Measurements from ENCODE around the gene ANKK1.

ANKK1 gene

DNA sequence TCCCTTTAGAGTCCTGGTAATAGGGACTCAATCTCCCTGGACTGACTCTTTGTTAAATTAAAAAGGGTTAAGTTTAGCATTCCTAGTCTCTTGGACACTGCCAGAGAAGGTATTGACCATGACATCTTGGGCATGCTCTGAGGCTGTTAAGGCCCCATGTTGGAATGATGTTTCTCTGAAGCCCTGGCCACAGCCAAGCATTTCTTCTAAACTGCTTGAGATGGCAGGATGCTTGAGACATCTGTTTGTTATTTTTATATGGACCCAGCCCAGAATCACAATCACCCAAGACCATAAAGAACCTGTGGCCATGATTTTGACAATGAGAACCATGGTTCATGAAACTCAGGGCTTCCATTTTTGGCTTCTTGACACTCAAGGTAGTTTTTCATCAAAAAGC is 5.5 kb upstream of the ANKK1 start:
- DNase-seq, result no peak

DNA sequence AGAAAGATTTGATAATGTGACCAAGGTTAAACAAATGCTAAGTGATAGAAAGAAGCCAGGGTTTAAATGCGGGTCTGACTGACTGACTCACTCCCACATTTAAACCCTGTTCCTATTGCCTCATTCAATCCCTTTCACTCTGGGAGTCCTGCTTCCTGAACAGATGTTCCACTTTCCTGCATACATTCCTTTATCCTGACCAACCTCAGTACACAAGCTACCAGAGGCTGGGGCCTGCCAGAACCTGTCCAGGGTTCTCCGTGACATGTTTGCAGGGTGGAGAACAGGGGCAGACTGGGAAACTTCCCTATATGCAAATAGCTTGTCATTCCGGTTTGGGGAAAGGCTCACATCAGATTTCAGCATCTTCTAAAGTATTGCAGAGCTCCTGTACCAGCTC is 3.0 kb upstream of the ANKK1 start:
- peak; percentile 53 for DNase-seq

DNA sequence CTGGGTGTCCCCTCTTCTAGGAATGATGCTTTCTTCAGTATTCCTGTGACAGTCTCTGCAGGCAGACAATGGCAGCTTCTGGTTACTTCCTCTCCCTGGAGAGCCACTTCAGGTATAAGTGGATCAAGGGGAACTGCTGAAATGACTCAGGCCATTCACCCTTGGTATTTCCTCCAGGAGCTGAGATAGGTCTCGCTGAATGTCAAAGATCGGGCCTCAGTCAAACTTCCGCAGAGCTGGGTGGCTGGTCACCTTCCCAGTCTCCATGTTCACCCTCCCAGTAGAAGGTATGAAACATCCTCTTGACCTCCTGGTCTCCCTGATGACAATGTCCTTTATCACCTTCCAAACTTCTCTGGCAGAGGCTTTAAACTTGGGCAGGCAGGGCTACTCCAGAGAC is 1.8 kb upstream of the ANKK1 start:
- DNase-seq, result no peak

DNA sequence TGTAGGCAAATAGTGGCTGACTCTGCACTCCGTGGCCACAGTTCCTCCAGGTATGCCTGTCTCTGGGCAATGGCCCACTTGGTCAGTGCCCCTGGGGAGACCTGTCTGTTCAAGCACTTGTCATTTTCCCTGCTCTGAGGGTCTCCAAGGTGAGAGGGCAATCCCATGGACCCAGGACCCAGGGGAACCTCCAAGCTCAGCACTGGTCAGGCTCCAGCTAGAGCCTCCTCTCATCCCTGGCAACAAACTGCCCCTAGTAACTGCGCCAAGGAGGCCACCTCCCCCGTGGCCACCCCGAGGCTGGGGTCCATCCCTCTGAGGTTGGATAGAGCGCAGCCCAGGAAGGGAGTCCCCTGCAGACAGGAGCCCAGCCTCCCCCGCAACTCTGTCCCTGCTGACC is 713 bp upstream of the ANKK1 start:
- DNase-seq, result no peak

DNA sequence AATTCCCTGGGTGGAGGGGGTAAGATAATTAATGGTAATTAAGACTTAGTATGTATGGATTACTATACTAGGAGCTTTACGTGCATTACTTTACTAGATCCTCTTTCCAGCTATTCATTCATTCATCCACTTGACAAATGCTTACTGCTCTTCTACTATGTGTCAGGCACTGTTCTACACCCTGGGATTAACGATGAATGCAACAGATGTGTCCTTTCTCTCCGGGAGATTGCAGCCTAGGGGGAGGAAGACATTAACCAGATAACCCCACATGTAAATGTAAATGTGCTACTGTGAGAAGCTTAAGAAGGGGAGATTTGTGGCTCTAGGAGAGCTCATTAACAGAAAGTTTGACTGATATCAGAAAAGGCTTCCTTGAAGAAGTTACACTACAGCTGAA is 1.7 kb downstream of the ANKK1 start:
- no peak for DNase-seq

DNA sequence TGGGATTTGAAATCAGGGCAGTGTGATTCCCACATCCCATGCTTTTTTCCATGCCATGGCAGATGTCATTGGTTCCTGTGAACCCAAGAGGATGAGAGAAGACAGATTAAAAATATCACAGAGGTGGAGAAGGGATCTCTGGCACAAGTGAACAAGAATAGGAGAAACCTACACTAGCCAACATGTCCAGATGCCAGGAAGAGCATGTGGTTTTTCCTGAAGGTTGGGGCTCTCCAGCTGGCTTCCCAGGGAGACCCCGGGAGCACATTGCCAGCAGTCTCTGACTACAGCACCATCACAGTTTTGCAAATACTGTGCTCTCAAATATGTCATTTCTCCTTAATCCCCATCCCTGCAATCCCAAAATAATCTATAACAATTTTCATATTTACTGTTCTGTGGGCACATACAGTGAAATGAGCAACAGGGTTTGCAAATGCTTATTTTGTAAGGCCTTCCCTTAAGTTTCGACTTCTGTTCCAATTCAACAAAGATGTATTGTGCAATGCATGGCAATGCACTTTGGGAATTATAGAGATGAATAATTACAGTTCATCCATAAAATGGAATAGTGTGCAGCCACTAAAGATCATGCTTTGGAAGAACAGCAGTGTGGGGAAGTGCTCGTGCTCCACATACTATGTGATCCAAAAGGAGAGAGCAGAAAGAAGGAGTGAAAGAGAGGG is 4.8 kb downstream of the ANKK1 start:
- no peak for DNase-seq

DNA sequence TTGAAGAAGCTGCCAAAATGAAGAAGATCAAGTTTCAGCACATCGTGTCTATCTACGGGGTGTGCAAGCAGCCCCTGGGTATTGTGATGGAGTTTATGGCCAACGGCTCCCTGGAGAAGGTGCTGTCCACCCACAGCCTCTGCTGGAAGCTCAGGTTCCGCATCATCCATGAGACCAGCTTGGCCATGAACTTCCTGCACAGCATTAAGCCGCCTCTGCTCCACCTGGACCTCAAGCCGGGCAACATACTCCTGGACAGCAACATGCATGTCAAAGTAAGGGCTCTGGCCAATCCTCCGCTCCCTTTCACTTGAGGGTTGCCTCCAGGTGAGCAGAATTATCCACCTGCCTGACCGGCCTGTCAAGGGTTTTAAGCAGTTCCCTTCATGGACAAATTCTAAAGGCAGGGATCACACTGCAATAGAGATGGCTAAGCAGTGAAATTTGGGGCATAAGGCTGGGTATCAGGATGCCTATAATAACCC is 6.0 kb downstream of the ANKK1 start:
- DNase-seq, result no peak

DNA sequence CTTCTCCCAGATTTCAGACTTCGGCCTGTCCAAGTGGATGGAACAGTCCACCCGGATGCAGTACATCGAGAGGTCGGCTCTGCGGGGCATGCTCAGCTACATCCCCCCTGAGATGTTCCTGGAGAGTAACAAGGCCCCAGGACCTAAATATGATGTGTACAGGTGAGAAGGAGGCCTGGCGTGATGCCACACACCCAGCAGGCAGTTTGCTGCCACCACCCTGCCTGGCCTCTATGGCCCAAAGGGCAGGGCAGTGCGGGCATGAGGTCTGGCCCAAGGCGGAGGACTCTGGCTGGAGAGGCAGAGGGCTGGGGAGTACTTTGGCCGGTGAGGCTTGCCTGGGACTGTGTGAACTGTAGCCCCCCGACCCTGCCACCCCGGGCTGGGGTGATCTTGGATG is 7.3 kb downstream of the ANKK1 start:
- DNase-seq, result no peak

DNA sequence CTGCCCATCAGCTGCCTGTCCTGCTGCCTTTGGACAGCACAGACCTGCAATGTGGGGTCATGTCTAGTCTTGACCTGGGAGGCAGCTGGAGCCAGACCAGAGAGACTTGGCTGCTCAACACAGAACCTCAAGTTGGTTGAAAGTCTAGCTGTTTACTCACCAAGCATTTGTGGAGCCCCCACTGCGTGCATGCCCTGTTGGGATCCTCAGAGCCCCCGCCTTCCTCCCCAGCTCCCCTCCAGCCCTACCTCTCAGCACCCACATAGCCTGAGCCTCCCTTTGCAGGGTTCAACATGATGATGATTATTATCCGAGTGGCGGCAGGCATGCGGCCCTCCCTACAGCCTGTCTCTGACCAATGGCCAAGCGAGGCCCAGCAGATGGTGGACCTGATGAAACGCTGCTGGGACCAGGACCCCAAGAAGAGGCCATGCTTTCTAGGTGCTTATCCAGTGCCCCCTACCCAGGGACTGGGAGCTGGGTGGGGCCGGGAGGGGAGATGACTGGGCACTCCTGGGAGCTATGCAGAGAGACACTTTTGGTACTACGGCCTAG is 8.3 kb downstream of the ANKK1 start:
- DNase-seq, result no peak

DNA sequence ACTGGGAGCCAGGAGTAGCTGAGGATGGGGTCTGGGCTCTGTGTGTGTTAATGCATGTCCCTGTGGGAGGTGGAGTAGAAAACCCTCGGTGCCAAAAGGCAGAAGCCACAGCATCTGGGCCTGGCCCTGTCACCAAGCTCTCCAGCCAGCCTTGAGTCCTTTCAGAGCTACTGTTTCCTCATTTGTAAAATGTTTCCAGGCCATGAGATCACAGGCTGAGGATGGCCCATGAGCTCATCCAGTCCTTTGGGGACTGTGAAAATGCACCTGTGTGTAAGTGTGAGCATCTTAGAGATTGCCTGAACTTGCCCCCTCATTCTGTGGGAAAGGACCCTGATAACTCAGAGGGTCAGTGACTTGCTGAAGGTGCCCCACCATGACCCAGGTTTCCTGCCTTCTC is 9.1 kb downstream of the ANKK1 start:
- DNase-seq, result no peak

DNA sequence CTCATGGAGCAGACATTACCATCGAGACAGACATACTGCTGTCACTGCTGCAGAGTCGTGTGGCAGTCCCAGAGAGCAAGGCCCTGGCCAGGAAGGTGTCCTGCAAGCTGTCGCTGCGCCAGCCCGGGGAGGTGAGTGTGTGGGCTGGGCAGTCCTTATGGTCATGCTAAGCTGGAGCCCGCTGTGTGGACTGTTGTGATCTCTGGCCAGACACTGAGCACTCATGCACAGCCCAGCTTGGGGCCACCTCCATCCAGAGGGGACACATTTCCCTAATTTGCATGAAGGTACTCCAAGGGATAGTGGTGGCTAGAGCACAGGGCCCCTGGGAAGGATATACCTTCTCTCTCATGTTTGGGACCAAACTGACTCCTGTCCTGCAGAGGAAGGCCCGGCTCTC is 9.6 kb downstream of the ANKK1 start:
- DNase-seq, result no peak

DNA sequence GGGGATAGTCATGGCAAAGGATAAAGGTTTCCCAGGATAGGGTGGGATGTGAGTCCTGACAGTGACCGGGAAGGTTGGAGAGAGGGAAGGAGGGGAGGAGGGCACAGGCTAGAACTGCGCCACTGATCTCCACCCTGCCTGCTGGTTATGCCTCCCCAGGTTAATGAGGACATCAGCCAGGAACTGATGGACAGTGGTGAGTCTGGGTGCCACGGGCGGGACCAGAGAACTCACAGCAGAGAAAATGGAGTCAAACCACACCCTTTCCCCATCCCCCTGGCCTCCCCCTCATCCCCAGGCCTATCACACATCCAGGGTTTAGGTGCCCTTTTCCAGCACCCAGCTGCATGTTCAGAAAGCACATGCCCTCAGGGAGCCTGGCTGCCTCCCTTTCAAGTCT is 10.2 kb downstream of the ANKK1 start:
- DNase-seq, result no peak

DNA sequence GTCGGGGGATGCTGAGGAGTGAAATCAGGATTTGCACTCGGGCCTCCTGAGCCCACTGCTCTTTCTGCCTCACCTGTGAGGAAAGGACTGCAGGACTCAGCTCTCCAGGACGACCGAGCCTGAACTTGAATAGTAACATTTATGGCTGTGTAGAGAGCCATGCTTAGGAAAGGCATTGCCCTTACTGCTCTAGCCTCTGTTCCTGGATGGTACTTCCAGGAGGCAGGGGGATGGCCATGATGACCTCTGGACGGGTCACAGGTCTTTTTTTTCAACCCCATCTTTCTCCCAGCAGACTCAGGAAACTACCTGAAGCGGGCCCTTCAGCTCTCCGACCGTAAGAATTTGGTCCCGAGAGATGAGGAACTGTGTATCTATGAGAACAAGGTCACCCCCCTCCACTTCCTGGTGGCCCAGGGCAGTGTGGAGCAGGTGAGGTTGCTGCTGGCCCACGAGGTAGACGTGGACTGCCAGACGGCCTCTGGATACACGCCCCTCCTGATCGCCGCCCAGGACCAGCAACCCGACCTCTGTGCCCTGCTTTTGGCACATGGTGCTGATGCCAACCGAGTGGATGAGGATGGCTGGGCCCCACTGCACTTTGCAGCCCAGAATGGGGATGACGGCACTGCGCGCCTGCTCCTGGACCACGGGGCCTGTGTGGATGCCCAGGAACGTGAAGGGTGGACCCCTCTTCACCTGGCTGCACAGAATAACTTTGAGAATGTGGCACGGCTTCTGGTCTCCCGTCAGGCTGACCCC is 11.3 kb downstream of the ANKK1 start:
- no peak for DNase-seq

DNA sequence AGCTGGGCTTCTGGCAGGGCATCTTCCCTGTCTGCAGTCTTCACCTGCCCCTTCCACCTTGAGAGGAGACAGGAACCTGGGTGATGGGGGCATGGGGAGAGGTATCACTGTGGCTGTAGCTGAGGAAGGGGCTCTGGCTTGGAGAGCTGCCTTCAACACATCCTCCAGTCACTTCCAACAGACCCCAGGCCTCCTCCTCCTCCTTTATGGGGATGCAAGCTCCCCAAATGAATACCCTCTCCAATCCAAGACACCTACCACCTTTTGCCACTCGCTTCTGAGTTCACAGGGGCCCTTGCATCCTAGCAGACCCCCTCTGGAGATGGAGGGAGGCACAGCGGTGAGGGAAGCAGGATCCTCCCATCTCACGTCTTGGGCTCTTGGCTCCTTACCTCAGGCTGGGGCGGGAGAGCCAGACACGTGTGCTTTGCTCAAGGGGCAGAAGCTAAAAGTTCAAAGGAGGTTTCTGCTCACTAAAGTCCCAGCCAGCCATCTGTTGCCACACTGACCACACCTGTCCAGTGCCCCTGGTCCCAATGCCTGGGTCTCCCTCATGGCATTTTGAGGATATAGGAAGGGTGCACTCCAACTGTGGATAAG is 13.2 kb downstream of the ANKK1 start:
- DNase-seq, result no peak

DNA sequence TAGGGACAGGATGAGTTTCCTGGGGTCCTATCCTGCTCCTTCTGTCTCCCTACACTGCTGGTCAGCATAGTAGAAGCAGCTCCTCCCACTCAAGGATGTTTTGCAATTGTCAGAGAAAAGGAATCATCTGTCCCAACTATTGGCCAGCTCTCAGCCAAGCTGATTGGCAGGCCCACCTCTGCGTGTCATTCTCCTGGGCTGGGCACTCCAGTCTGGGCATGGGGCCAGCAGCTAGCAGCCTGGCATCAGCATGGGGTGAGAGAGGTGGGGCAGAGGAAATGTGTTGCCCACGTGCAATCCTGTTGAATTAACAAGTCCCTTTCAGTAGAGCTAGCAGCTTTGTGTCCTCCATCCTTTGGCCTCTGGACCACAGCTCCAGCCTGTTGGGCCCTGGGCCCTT is 14.1 kb downstream of the ANKK1 start:
- peak; percentile 96 for DNase-seq

DNA sequence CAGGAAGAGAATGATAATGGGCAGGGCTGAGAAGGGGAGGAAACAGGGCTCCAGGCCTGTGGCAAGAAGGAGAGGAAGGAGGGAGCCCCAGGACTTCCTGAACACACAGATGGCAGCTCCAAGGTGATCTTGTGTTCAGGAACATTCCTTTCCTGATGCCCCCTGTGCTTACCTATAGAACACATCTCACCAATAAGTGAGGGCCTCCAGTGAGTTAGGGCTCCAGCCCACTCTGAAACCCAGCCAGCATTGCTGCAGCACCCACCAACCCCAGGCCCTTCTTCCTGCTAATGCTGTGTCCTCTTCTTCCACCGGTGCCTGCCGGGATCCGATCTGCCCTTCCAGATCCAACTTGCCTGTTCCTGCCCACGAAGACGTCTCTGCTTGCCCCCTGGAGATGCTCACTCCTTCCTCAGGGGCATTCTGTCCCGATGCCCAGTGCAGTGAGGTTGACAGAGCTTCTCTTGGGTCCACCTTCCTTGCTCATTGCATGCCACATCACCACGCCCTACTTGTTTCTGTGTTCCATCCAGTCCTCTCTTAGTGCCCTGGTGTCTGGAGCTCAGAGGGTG is 17.4 kb downstream of the ANKK1 start:
- DNase-seq, result no peak

DNA sequence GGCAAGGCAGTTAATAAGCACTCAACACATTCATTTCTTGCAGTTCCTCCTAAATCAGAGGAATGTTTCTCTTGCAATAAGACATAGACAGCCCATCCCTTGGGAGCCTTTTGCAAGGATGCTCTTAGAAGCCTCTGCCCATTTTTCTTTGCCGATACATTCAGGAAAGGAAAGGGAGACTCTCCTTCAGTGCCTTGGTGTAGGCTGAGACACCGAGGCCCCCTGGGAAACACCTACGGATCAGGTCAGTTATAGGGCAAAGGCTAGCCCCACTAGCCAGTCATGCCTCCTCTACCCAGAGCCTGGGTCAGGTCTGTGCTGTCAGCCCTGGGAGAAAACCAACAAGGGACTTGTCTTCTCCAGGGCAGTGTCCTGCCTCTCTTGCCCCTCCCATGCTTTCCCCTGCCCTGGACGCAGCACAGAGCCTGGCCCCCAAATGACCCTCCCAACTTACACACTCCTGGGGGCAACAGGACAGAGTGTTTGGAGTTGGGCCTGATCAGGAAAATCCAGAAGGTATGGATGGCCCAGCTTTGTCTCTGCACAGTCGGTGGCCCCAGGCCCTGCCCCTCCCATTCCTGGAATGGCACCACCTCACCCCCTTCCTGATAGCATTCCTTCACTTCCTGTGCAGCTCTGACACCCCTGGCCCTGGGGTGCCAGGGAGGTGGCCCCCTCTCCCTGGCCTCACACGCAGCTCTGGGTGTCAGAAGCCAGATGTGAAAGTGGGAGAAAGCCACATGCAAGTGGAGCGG is 18.3 kb downstream of the ANKK1 start:
- no peak for DNase-seq

DNA sequence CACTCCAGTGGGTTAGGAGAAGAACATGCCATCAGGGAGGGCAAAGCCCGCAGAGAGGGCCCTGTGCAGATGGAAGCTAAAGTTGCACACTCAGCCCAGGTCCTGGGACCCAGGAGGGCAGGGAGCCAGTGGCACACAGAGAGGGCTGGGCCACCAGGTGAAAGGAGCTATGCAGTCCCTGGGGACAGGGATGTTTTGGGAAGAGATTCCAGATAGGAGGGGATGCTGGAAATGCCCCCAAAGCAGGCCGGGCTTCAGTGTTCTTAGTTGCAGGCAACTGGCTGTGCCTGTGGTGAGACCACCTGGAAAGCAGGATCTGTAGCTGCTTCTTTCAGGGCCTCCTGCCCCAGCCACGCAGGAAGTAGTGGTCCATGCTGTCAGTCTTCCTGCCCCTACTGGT is 19.6 kb downstream of the ANKK1 start:
- no peak for DNase-seq

DNA sequence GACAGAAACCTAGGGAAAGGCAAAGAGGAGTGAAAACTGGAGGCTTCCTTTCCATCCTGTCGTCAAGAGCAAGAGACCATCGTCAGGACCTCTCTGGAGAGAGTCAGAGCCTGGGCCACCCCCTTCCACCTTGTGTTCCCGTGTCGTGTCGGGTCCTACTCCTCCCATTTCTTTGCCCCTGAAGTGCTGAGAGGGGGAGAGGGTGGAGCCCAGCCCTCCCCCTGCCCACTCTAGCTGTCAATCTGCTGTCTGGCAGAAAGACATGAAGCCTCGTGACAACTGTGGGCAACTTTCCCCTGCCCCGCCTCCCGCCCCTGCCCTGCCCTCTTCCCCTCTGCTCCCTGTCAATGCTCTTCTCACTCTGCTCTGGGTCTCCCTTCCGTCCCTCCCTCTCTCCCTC is 20.6 kb downstream of the ANKK1 start:
- DNase-seq, result no peak

DNA sequence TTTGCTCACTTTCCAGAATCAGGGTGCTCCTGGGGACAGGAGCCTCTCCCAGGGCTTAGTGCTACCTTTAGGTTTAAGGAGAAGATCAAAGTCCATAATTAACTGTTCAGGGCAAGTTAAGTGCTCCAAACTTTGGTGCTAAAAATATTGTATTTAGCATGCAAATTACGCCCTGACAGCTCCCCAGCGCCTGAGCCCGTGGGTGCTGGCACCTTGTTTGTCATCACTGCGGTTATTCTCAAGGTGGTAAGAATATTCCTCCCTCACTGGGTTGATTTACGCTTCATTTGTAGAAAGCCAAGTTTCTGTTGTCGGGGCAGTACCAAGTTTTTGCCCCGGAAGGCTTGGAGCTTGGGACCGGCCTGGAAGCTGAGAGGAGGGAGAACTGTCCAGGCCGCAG is 21.3 kb downstream of the ANKK1 start:
- no peak for DNase-seq

DNA sequence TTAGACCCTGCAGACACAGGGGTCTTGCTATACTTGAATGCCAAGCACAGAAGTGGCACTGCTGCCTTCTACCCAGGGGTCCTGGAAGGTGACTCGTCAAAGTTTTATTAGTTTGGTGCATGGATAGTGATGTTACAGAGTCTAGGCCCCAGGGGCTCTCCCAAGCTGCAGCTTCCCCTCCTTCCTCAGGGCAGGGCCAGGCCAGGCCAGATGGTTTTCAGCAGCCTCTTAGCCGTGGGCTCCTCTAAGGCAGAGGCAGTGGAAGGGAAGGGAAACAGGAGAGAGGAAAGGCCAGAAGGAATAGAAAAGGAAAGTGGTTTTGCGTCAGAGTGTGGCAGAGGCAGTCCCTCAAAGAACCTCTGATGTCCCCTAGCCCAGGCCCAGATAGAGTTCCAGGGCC is 21.9 kb downstream of the ANKK1 start:
- DNase-seq, result no peak

DNA sequence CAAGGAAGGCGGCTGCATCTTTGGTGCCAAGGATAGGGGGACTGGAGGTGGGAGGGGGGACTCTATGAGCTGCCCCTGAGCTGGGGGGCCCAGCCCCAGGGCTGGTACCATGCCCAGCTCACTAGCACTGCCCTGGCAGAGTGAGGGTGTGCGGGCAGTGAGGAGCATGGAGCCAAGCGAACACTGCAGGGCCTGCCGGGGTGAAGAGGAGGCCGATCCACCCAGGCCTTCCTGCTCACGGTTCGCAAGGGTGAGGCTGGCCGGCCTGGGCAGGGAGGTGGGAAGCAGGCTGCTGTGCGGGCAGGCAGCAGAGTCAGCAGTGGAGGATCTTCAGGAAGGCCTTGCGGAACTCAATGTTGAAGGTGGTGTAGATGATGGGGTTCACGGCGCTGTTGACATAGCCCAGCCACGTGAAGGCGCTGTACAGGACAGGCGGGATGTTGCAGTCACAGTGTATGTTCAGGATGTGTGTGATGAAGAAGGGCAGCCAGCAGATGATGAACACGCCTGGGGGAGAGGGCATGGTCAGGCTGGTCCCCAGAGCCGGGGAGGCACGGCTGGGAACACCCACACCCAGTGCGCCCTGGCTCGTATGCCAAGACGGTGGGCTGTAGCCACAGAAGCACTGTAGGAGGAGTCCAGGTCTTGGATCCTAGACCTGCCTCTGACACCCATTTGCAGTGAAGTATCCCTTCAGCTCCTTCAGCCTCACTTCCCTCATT is 23.0 kb downstream of the ANKK1 start:
- no peak for DNase-seq

Measured in NCI-H345 (cell line).